Stimulated activated naive CD8-positive, alpha-beta T cell treated with anti-CD3 and anti-CD28 coated beads, Interleukin-15, Interleukin-2, amounts not matched to agents 100 ng/mL and 50 ng/mL, for 24 hours (primary cell): Measurements from ENCODE around the gene RAC2.
"Not testable (repeated sequence)": the region's sequence is repeated elsewhere in the genome, so short reads cannot be mapped to it uniquely, and the experiment has no call there.

Experiments
- H3K27ac Mint-ChIP-seq: one replicate; pipeline ENCODE4 v1.8.0; 2021; ENCODE audit warnings: mild to moderate bottlenecking, mixed read lengths
- H3K27me3 Mint-ChIP-seq: one replicate; pipeline ENCODE4 v1.8.0; 2021; ENCODE audit warnings: mixed read lengths
- H3K36me3 Mint-ChIP-seq: one replicate; pipeline ENCODE4 v1.8.0; 2021; ENCODE audit warnings: low read depth, mixed read lengths
- H3K4me1 Mint-ChIP-seq: one replicate; pipeline ENCODE4 v1.8.0; 2021; ENCODE audit warnings: low read depth, mixed read lengths
- H3K4me3 Mint-ChIP-seq: one replicate; pipeline ENCODE4 v1.8.0; 2021; ENCODE audit warnings: mild to moderate bottlenecking, mixed read lengths
- H3K9me3 Mint-ChIP-seq: one replicate; pipeline ENCODE4 v1.8.0; 2021; ENCODE audit warnings: mixed read lengths

RAC2 gene

DNA sequence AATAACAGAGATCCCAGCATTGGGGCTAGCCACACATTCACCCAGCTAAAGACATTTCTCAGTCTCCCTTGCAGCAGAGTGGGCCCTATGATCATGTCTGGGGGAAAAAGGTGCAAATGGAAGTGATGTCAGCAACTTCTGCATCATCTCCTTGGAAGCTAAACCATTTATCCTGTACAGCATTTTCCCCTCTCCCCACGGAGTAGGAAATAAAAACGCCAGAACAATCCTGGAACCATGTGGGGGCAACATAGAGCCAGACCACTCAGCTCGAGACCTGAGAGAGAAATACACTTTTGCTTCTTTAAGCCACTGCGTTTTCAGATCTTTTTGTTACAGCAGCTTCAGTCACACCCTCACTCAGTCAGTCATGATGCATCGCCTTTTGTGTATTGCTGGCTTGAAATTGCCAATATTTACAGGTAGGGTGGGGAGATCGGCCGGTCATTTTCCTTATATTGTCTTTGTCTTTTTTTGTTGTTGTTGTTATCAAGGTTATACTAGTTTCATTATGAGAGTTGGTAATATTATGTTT lies 9.1 kb upstream of the RAC2 start:
- no peaks in the 10 kb centered on the region for H3K36me3 Mint-ChIP-seq
- no peak overlapping the region for H3K4me3 Mint-ChIP-seq
- no peaks in the 10 kb centered on the region for H3K27me3 Mint-ChIP-seq
- no peak overlapping the region for H3K27ac Mint-ChIP-seq
- H3K4me1 Mint-ChIP-seq = peaks cover 36% of the 10 kb centered on the region
- no peaks in the 10 kb centered on the region for H3K9me3 Mint-ChIP-seq

DNA sequence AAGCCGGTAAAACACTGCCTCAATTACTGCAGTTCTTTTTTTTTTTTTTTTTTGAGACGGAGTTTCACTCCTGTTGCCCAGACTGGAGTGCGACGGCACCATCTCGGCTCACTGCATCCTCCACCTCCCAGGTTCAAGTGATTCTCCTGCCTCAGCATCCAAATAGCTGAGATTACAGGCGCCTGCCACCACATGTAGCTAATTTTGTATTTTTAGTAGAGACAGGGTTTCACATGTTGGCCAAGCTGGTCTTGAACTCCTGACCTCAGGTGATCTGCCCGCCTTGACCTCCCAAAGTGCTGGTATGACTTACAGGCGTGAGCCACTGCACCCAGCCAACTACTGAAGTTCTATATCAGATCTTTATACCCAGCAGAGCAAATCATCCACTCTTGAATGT lies 7.8 kb upstream of the RAC2 start:
- H3K9me3 Mint-ChIP-seq, H3K4me3 Mint-ChIP-seq, H3K36me3 Mint-ChIP-seq, H3K27me3 Mint-ChIP-seq, H3K27ac Mint-ChIP-seq: not testable (repeated sequence)
- peaks cover 35% of the 10 kb centered on the region for H3K4me1 Mint-ChIP-seq

GRCh38 chr22:37249986-37250385 lies 5.9 kb upstream of the RAC2 start:
- no peaks in the 10 kb centered on the region for H3K36me3 Mint-ChIP-seq
- no peaks in the 10 kb centered on the region for H3K9me3 Mint-ChIP-seq
- peaks cover 26% of the 10 kb centered on the region for H3K4me1 Mint-ChIP-seq
- no peaks in the 10 kb centered on the region for H3K27me3 Mint-ChIP-seq
- no peak overlapping the region for H3K4me3 Mint-ChIP-seq
- H3K27ac Mint-ChIP-seq = no peak overlapping the region

GRCh38 chr22:37248251-37248650 lies 4.2 kb upstream of the RAC2 start:
- no peaks in the 10 kb centered on the region for H3K36me3 Mint-ChIP-seq
- H3K9me3 Mint-ChIP-seq = no peaks in the 10 kb centered on the region
- peak overlapping the region; percentile 26 for H3K4me3 Mint-ChIP-seq
- peak overlapping the region; percentile 58 for H3K27ac Mint-ChIP-seq
- H3K4me1 Mint-ChIP-seq = peaks cover 26% of the 10 kb centered on the region
- H3K27me3 Mint-ChIP-seq = no peaks in the 10 kb centered on the region

DNA sequence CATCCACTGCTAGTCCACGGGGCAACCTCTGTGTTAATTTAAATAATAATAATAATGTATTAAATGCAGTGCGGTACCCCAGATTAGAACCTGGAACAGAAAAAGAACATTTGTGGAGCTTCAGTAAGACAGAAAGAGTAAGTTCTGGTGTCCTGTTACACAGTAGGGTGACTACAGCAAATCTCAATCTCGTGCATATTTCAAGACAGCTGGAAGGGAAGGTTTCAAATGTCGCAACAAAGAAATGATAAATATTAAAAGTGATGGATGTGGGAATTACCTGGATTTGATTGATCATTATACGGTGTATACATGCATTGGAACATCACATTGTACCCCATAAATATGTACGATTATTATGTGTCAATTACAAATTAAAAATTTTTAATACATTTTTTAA lies 1.7 kb upstream of the RAC2 start:
- Mint-ChIP-seq H3K4me1 (peaks cover 40% of the 10 kb centered on the region), H3K9me3 (no peaks in the 10 kb centered on the region), H3K36me3 (peaks cover 16% of the 10 kb centered on the region), H3K27me3 (no peaks in the 10 kb centered on the region), H3K4me3 (no peak overlapping the region), H3K27ac (no peak overlapping the region)

DNA sequence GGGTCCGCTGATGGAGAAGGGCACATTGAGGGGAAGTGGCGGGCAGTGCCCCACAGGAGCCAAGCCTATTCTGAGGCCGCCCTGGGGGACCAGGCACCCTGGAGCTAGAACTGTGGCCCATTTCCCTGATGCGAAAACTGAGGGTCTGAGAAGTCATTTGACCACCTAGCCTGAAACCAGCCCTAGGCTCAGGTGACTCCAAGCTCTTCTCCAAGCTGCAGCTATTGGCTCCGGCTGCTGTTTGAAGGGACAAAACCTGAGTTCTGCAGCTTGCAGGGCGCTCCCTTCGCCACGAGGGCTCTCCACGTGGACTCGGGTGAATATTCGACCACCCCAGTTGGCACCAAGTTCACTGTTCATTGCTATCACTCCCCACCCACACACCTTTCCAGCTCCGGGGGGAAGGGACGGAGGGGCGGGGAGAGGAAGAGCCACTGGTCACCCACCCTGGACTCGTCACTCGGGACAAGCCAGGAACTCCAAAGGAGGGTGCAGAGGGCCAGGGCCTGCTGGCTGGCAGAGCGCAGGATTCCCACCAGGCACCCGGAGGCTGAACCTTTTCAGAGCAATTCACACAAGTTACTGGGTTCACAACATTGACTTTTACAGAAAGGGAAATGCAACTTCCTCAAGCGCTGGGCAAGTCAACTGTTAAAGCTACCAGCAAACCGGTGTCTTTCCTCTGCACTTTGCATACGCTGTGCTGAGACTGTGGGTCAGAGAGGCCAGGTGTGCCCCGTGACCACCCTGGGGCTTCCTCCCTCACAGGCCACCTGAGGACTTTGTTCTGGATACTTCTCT lies 1.1 kb upstream of the RAC2 start:
- Mint-ChIP-seq H3K27me3 (no peaks in the 10 kb centered on the region), H3K4me3 (peak overlapping the region; percentile 95), H3K27ac (peak overlapping the region; percentile 94), H3K9me3 (no peaks in the 10 kb centered on the region), H3K36me3 (peaks cover 23% of the 10 kb centered on the region), H3K4me1 (peaks cover 46% of the 10 kb centered on the region)

- H3K4me1 Mint-ChIP-seq = peaks cover 54% of the 10 kb centered on the region
- no peaks in the 10 kb centered on the region for H3K27me3 Mint-ChIP-seq
- peak overlapping the region; percentile 94 for H3K27ac Mint-ChIP-seq
- peak overlapping the region; percentile 95 for H3K4me3 Mint-ChIP-seq
- H3K36me3 Mint-ChIP-seq = peaks cover 34% of the 10 kb centered on the region
- no peaks in the 10 kb centered on the region for H3K9me3 Mint-ChIP-seq
These were observed 511 bp downstream of the RAC2 start for GRCh38 chr22:37243402-37244113.

DNA sequence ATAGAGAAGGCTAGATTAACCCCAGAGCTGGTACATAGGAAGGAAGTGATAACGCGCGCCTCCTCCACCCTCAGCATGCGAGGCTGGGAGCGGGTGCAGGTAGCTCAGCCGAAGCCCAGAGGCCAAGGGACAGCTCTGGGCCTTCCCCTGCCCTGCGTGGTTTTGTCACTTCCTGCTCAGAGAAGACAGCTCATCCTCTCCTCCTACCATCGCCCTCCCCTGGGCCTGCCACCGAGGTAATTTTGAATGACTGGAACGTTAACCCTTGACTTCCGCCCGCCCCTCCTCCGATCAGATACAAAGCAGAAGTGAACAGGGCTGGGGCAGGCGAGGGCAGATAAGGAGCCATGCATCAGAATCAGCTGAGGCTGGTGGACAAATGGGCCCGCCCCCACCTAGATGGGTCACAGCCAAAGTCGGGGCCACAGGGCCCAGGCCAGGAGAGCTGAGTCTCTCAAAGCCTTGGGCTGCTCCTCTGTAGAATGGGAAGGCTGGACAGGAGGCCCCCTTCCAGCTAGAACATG lies 1.6 kb downstream of the RAC2 start:
- H3K9me3 Mint-ChIP-seq = no peaks in the 10 kb centered on the region
- H3K4me3 Mint-ChIP-seq = peak overlapping the region; percentile 95
- H3K27ac Mint-ChIP-seq = peak overlapping the region; percentile 94
- H3K36me3 Mint-ChIP-seq = peaks cover 45% of the 10 kb centered on the region
- no peaks in the 10 kb centered on the region for H3K27me3 Mint-ChIP-seq
- peaks cover 60% of the 10 kb centered on the region for H3K4me1 Mint-ChIP-seq

- peak overlapping the region; percentile 95 for H3K4me3 Mint-ChIP-seq
- peak overlapping the region; percentile 94 for H3K27ac Mint-ChIP-seq
- H3K27me3 Mint-ChIP-seq = no peaks in the 10 kb centered on the region
- peaks cover 69% of the 10 kb centered on the region for H3K4me1 Mint-ChIP-seq
- H3K9me3 Mint-ChIP-seq = no peaks in the 10 kb centered on the region
- peaks cover 52% of the 10 kb centered on the region for H3K36me3 Mint-ChIP-seq
These were observed 2.5 kb downstream of the RAC2 start for GRCh38 chr22:37241351-37242142.

GRCh38 chr22:37240941-37241320 lies 3.1 kb downstream of the RAC2 start:
- Mint-ChIP-seq H3K36me3 (peaks cover 58% of the 10 kb centered on the region), H3K4me1 (peaks cover 76% of the 10 kb centered on the region), H3K4me3 (peak overlapping the region; percentile 95), H3K9me3 (no peaks in the 10 kb centered on the region), H3K27me3 (no peaks in the 10 kb centered on the region), H3K27ac (peak overlapping the region; percentile 94)

DNA sequence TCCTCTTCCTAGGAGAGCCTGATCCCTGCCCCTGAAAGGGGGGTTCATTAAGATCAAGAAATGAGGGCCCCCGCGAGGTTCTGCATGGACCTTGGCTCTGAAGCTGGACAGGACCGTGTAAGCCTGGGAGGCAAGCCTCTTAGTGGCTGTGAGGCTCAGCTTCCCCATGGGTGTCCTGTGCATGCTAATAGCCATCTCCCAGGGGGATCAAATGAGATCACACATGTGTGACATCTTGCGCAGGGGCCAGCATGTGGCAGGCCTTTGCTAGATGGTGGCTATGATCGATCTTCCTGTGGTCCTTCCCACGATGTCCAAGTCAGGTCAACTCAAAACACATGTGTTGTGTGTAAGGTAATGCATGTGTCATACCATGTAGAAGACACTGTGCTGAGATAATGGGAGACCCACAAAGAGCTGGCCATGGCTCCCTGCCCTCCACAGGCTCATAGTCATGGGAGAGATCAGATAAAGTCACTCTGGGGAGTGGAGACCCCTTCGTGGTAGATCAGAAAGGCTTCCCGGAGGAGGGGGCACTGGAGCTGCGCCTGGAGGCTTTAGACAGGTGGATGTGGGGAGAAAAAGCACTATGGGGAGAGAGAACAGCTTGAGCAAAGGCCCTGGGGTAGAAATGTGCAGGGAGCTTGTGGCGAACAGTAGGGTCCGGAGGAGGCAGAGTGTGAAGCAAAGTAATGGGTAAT lies 3.7 kb downstream of the RAC2 start:
- H3K27ac Mint-ChIP-seq = peak overlapping the region; percentile 94
- H3K4me1 Mint-ChIP-seq = peaks cover 78% of the 10 kb centered on the region
- H3K4me3 Mint-ChIP-seq = peak overlapping the region; percentile 95
- H3K9me3 Mint-ChIP-seq = no peaks in the 10 kb centered on the region
- H3K27me3 Mint-ChIP-seq = no peaks in the 10 kb centered on the region
- peaks cover 62% of the 10 kb centered on the region for H3K36me3 Mint-ChIP-seq

DNA sequence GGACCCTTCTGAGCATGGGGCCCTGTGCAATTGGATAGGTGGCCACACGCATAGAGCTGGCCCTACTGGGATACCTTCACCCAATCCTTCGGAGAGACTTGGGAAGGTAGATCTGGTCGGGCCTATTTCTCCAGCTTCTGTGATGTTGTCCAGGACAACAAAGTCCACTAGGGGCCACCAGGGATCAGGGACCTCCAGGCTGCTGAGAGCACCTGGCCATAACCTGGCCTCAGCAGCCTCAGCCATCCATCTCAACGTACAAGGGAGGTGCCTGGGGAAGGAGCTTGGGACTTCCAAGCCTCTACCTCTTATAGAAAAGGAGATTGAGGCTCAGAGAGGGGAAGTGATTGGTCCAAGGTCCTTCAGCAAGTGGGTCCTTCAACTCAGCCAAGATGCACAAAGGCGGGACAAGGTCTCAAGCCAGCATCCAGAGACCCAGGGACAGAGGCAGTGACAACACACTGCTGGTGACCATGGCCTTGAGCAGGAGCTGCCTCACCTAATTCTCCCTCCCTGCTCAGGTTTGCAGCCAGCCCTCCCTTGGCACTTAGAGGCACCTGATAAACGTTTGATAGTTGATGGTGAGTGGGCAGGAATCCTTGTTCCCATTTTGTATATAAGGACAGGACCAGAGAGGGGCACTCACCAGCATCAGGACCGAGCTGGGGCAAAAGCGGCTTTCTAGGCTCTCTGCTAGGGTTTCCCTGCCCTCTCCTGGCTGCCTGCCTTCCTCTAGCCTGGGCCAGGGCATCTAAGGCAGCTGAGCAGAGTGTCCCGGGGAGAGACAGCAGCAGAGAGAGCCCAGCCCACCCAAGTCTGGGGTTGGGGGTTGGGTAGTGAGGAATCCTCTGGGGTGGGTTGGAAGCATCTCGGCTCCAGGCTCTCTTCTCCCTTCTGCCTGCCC lies 4.5 kb downstream of the RAC2 start:
- Mint-ChIP-seq H3K4me3 (peak overlapping the region; percentile 95), H3K36me3 (peaks cover 69% of the 10 kb centered on the region)

More for the DNA sequence above, 4.5 kb downstream of the RAC2 start:
- H3K9me3 Mint-ChIP-seq = no peaks in the 10 kb centered on the region
- no peaks in the 10 kb centered on the region for H3K27me3 Mint-ChIP-seq
- peak overlapping the region; percentile 94 for H3K27ac Mint-ChIP-seq
- H3K4me1 Mint-ChIP-seq = peaks cover 79% of the 10 kb centered on the region
